HG03521 (cell line): Measurements from ENCODE around the gene CLEC16A.
"Not testable (repeated sequence)": the region's sequence is repeated elsewhere in the genome, so short reads cannot be mapped to it uniquely, and the experiment has no call there.

Experiments
- ATAC-seq: cut with Tn5 transposase; IDR thresholded peaks from one replicate; pipeline ENCODE4 v1.9.1; 2021; ENCODE audit warnings: mild to moderate bottlenecking, moderate library complexity; ENCODE audit not compliant: unreplicated experiment

Gene CLEC16A

DNA sequence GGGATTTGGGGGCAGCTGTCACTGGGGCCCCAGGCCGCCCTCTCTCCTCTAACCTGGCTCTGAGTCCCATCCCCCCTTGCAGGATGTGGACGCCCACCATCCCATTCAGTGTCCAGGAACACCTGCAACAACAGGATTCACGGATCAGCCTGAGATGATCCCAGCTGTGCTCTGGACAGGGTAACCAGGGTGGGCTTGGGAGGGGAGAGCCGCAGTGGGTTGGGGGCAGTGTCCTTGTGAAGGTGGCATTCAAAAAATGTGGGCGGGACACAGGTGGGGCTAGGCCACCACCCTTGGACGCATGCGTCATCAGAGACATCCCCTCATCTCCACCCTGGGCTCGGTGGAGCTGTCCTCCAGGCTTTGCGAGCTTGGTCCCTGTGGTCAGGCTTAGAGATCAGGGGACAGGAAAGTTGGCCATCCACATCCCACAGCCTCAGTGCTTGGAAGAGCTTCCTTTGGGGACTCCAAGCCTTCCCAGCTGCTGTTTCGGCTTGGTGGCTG, 21.2 kb upstream of the CLEC16A start:
- no peak for ATAC-seq

DNA sequence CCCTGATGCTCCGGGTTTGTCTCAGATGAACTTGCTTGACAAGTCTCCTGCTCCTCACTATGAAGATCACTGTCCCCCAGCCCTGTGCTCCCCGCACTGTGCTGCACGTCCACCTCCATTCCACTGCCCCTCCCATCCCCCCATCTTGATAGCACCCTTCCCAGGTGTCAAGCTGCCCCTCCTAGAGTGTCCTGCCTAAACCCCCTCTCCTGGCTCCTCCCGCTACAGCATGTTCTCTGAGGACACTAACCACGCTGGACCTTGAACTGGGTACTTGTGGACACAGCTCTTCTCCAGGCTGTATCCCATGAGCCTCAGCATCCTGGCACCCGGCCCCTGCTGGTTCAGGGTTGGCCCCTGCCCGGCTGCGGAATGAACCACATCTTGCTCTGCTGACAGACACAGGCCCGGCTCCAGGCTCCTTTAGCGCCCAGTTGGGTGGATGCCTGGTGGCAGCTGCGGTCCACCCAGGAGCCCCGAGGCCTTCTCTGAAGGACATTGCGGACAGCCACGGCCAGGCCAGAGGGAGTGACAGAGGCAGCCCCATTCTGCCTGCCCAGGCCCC, 20.6 kb upstream of the CLEC16A start:
- ATAC-seq, result no peak

DNA sequence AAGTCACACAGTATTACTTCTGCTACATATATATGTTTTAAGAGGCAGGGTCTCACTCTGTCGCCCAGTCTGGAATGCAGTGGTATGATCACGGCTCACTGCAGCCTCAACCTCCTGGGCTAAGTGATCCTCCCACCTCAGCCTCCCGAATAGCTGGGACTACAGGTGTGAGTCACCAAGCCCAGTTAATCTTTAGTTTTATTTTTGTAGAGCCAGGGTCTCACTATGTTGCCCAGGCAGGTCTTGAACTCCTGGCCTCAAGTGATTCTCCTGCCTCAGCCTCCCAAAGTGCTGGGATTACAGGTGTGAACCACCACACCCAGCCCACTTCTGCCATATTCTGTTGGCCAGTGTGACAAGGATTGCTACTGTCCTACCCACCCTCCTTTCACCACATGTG, 19.1 kb upstream of the CLEC16A start:
- ATAC-seq, result not testable (repeated sequence)

DNA sequence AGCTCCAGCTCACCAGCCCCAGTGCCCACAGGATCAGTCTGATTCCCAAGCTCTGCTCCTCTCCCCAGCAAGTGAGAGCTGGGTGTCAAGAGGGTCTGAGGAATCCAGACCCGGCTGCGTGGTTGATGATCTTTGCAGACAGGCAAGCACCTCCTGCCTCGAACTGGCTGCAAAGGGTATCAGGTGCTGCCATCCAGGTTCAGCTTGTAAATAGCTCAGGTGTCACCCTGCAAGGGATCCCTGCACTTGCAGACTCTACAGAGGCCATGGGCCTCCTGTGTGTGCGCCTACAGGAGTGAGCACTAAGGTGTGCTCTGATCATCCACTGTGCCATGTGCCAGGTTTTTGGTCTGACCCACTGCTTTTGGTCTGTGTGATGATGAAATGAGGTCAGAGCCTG, 18.3 kb upstream of the CLEC16A start:
- no peak for ATAC-seq

- no peak for ATAC-seq
Measured at GRCh38 chr16:10926867-10927266, 17.5 kb upstream of the CLEC16A start.

DNA sequence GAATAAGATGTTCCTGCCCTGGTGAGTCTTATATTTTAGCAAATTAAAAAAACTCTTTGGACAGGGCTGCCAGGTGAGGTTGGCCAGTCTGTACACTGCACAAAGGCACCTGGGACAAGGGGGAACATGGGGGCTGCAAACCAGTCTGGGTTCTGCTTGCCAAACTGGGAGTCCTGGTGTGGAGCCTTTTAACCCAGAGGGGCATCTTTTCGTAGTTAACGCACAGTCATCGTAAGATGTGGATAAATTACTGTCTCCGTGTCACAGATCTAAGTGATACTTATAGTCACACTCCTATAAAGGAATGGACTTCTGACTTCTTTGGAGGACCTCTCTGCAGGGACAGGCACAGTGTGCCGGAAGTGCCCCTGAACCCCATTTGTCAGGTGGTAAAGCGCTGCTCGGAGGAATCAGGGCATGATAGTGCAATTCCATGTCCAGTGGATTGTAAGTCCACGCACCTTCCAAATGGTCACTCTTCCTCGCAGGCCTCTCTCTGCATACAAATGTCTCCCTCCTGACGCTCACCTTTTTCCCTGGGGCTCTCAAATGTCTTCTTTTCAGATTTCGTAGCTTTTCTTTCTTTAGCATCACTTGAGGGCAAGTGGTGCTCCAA, 16.8 kb upstream of the CLEC16A start:
- no peak for ATAC-seq

GRCh38 chr16:10929097-10929496, 15.3 kb upstream of the CLEC16A start:
- not testable (repeated sequence) for ATAC-seq

DNA sequence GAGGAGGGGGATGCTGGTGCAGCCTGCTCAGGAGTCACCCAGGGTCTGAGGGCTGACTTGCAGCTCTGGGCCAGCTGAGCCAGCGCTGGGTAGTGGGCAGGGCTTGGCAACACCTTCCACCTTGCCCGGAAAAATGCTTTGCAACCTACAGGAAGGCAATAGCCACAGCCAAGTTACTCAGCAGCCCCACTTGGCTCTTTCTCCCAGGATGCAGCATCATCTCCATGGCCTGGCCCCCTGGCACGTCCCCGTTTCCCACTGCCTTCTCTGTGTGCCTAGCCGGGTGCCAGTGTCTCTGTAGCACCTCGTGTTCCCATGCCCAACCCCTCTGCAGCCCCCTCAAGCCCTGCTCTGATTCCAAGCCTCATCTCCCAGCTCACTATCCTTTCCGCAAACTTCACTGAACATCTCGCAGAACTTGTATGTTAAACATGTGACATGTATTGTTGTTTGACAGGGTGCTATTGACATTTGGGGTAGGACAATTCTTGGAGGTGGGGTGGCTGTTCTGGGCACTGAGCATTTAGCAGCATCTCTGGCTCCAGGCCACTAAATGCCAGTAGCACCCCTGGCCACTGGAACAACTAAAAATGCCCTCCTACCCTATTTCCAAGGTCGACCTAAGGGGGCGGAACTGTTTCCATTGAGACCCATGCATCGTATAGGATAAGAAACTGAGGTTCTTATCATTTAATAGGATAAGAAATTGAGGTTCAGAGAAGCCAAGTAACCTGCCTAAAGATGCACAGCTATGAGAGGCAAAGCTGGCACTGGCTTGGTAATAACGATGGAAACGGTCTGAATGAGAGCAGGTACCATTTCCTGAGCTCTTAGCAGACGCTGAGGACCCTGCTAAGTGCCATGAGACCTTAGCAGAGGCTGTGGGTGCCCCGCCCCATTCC, 14.3 kb upstream of the CLEC16A start:
- no peak for ATAC-seq

DNA sequence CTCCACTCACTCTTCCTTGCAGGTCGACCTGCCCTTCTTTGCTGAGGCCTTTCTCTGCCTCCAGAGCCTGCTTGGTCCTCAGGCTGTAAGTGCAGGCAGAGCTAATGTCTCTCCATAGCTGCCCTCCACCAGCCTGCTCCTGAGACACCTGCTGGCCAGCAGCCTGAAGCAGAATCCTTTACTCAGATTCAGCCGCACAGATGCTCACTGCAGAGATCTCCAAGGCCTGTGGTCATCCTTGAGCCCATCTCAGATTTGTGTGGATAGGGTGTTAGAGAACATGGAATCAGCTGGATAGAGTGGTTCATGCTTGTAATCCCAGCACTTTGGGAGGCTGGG, 13.6 kb upstream of the CLEC16A start:
- no peak for ATAC-seq

DNA sequence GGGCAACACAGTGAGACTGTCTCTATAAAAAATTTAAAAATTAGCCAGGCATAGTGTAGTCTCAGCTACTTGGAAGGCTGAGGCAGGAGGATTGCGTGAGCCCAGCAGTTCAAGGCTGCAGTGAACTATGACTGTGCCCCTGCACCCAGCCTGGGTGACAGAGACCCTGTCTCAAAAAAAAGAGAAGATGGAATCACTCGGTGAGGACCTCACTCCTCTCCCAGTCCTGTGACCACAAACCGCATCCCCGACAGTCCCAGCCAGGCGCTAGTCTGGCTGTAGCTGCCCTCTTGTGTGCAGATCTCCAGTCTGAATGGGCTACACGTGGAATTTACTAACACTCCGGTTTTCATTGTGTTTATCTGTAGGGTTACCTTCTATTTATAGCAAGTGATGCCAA, 13.2 kb upstream of the CLEC16A start:
- no peak for ATAC-seq

DNA sequence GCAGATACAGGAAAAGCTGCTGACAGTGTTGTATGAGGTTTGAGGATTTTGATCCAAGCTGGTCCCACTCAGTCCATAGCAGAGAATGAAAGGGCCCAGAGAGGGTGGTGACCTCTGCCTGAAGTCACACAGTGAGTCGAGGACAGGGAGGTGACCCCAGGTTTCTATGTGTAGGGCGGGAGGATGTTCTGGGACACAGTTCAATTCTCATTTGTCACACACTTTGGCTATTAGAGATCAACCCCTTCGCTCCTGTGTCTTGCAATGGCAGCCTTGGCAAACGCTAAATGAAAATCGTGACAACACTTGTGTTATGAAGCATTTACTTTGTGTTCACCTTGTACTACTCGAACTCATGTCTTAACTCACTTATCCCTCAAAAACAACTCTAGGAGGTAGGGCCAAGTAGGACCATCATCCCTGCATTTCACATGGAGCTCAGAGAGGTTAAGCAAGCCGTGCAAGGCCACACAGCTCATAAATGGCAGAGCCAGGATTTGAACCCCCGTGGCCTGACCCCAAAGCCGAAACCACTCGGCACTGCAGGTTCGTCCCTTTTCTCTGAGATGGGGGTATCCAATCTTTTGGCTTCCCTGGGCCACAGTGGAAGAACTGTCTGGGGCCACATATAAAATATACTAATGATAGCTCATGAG, 12.3 kb upstream of the CLEC16A start:
- no peak for ATAC-seq

DNA sequence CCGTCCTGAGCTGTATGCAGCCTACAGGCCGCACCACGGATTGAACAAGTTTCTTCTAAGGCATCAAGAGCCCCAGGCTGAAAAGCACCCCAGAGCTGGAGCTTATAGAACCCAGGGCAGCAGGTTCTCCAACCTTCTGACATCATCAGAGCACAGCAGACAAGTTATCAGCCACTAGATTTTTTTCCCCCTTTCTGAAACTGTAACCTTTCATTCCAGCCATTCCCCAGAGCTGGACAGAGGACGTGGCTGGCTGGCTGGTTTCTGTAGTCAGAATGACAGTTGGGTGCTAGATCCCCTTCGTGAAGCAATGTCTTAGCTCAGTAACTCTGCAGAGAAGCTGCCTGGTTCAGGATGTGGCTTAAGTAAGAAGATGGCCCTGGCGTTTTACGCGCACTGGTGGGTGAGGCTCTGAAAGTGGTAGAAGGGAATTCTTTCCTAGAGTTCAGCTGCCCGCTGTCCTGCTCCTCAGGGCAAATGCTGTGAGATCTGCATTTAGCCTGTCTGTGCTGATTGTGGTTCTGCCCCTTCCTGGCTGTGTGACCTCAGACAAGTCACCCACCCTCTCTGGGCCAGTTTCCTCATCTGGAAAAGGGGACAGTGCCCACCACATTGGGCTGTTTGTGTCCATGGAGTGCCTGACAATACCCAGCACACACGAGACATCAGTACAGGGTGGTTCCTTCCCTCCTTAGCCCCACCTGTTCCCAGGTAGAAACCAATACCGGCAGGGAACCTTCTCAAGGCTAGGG, 11.2 kb upstream of the CLEC16A start:
- ATAC-seq, result no peak

GRCh38 chr16:10933865-10934264, 10.5 kb upstream of the CLEC16A start:
- no peak for ATAC-seq

GRCh38 chr16:10934325-10935107, 9.8 kb upstream of the CLEC16A start:
- ATAC-seq, result no peak

- no peak for ATAC-seq
Measured at GRCh38 chr16:10935226-10935915, 9.0 kb upstream of the CLEC16A start.

GRCh38 chr16:10936272-10936984, 7.9 kb upstream of the CLEC16A start:
- ATAC-seq, result no peak

- ATAC-seq, result no peak
Measured at GRCh38 chr16:10937068-10937859, 7.1 kb upstream of the CLEC16A start.

DNA sequence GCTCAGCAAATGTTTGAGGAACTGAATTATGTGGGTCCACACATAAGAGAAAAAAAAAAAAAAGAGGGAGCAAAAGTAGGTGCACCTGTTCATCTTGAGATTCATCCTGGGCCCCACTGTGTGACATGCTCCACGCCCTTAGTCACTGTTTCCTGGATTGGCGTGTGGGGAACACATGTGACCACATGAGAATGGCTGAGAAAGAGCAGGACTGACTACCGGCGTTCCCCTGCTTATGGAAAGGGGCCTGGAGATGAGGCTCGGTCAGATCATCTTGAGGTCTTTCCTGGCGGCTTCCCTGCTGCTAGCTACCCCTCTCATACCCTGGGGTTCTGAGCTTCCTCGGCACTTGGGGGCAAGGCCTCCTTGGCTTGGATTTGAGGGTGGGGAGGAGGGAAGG, 6.0 kb upstream of the CLEC16A start:
- no peak for ATAC-seq
